ENCODE results near the gene SMPDL3A. TPM values are rescaled to one million over a fixed set of nuclear protein-coding genes. Genes with fewer than 3 reads are reported as not detected.

The SMPDL3A gene
- total RNA-seq, 1 donor from 2014 or later: 0.47 TPM

Other genes starting within 250 kb of the SMPDL3A start
- 0.44 TPM in 1 of 2 replicates, not detected in the other for gene PKIB, start 178.9 kb upstream of the SMPDL3A start, total RNA-seq
- gene FABP7, start 9.5 kb upstream of the SMPDL3A start, total RNA-seq: not detected in 2 replicates
- not detected in 2 replicates for gene CLVS2, start 207.0 kb downstream of the SMPDL3A start, total RNA-seq